GM12891 (cell line): Measurements from ENCODE around the gene LGR5.
"Not testable (repeated sequence)": the region's sequence is repeated elsewhere in the genome, so short reads cannot be mapped to it uniquely, and the experiment has no call there.

Experiments used
- DNase-seq: peaks from one replicate; pipeline ENCODE4 v3.0.0; 2011; ENCODE audit warnings: low spot score; ENCODE audit not compliant: insufficient read length
- FAIRE-seq: peaks from 2 replicates; lab custom pipeline; 2011; peaks lifted over from hg19 to GRCh38; lab: Jason Lieb, UNC
- PAX5 ChIP-seq: IDR thresholded peaks from 2 replicates; pipeline ENCODE4 v1.6.1; 2011; ENCODE audit warnings: low read length, moderate library complexity, mild to moderate bottlenecking; ENCODE audit not compliant: insufficient read depth, severe bottlenecking
- POLR2A ChIP-seq: IDR thresholded peaks from 2 replicates; pipeline ENCODE4 v1.6.1; 2011; ENCODE audit warnings: low read depth, low read length, control low read depth
- POLR2AphosphoS5 ChIP-seq: IDR thresholded peaks from 2 replicates; pipeline ENCODE4 v1.6.1; 2011; ENCODE audit warnings: low read depth, low read length, control low read depth
- POU2F2 ChIP-seq: IDR thresholded peaks from 2 replicates; pipeline ENCODE4 v1.6.1; 2011; ENCODE audit warnings: low read depth, mild to moderate bottlenecking, control low read depth, low read length, moderate library complexity
- SPI1 ChIP-seq: IDR thresholded peaks from 2 replicates; pipeline ENCODE4 v1.6.1; 2011; ENCODE audit warnings: low read depth, low read length, control low read depth
- TAF1 ChIP-seq: IDR thresholded peaks from 2 replicates; pipeline ENCODE4 v1.6.1; 2011; ENCODE audit warnings: low read depth, low read length, control low read depth

The LGR5 gene

DNA sequence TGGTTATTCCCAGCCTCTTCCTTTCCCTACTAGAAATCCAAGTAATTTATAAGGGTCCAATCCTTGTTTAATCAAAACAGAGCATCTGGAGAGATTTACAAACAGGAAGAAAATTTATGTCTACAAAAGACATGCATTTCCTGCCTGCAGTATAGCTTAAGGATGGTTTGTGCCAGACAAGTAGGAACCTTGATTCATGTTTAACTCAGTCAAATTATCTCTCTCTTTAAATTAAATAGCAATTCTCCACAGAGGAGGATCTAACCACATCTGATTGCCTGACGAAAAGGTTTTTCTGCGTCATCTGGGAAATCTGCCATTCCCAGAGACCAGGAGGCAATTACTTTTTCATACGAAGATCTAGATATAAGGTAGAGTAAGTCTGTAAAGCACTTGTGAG lies 118.8 kb downstream of the LGR5 start:
- TF ChIP-seq SPI1 (no peak), POLR2A (no peak), PAX5 (no peak)
- DNase-seq: no peak
- FAIRE-seq: no peak

DNA sequence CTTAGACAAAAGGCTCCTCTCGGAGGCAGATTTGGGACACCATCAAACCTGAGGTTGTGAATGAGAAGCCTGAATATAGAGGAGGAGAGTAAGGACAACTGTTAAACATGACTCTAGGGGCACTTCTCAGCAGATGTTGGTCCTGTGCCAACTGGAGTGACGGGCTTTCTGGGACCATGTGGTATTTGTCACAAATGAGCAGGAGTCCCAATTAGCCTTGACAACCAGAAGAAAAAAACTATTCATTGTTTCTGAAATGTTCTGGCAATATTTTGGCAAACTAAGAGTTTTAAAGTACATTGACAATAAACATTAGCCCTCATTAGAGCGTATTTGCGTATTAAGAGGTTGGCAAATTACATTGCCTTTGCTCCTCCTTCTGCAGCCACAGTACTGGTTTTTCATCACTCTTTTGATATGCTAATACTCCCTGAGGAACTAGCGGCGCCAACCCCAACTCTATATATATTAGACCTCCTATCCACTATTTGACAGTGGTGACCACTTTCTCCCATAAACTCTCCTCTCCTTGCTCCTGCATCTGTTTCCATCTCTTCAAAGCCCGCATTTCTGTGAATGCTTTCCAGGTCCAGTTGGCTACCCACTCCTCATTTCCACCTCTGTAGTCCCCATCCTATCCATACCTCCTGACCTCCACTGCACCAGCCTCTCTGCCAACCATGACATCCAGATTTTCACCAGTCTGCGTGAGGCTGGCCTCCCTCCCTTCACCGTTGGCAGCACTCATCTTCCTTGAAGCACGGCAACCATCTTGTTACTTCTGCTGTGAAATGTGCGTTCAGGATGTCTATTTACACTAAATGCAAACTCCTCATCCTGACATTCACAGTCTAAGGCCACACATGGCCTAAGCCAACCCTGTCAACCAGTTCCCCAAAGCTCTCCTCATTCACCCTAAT lies 123.3 kb downstream of the LGR5 start:
- no peak for FAIRE-seq
- no peak for DNase-seq
- TF ChIP-seq PAX5 (no peak), SPI1 (no peak), POLR2AphosphoS5 (no peak), POU2F2 (no peak), TAF1 (no peak), POLR2A (no peak)

DNA sequence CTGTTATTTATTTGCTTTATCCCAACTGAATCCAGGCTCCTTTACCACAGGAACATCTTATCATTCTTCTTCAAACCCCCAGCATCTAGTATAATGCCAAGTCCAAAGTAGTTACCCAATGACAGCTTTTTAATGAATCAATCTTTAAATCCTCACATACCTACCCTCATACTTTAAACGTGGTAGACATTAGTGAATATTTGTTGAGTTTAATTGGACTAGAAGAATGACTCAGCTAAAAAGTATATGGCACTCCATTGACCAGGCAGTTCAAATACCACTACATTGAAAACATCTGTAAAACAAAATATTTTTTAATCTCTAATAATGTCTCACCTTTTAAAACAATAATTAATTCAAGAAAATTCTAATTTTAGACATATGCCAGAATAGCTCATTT lies 125.9 kb downstream of the LGR5 start:
- no peak for DNase-seq
- FAIRE-seq: no peak
- TF ChIP-seq POLR2A (no peak), POLR2AphosphoS5 (no peak), PAX5 (no peak), TAF1 (no peak), POU2F2 (no peak), SPI1 (no peak)

DNA sequence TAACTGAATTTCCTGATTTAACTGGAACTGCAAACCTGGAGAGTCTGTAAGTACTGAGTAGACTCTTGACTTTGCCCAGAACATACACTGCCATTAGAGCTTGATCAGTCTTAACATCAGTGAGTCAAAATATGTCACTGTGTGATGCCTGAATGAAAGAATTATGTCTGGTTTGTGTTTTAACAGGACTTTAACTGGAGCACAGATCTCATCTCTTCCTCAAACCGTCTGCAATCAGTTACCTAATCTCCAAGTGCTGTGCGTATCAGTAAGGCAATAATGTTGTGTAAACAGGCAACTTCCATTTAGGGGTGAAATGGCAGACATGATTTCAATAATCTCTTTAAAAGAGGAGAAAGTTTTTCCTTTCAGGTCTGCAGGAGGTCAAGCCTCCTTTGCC lies 127.1 kb downstream of the LGR5 start:
- FAIRE-seq: no peak
- DNase-seq: no peak
- TF ChIP-seq POU2F2 (no peak), PAX5 (no peak), POLR2AphosphoS5 (no peak), POLR2A (no peak), SPI1 (no peak), TAF1 (no peak)

DNA sequence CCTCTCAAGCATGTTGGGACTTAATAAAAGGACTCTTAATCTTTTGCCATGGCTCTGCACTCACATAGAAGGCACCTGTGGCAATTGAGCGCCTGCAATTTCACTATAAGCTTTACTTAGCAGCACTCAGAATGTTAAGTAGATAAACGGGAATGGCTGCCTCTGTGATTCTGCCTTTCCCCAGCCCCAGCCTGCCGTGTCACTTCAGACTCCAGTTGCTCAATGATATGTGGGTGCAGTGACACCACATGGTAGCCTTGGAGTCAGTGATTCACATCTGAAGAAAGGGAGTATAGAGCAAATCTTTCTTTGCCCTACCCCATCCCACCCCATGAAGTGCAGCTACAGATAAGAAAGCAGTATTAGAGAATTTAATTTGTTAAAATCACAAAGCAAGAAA lies 127.9 kb downstream of the LGR5 start:
- DNase-seq (no peak), FAIRE-seq (no peak)
- TF ChIP-seq POLR2A (no peak), POLR2AphosphoS5 (no peak), SPI1 (no peak), POU2F2 (no peak), PAX5 (no peak), TAF1 (no peak)

DNA sequence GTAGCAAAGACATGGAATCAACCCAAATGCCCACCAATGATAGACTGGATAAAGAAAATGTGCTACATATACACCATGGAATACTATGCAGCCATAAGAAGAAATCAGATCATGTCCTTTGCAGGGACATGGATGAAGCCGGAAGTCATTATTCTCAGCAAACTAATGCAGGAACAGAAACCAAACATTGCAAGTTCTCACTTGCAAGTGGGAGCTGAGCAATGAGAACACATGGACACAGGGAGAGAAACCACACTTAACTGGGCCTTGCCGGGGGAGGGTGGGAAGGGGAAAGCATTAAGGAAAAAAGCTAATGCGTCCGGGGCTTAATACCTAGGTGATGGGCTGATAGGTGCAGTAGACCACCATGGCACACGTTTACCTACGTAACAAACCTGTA lies 130.3 kb downstream of the LGR5 start:
- not testable (repeated sequence) for FAIRE-seq, DNase-seq

DNA sequence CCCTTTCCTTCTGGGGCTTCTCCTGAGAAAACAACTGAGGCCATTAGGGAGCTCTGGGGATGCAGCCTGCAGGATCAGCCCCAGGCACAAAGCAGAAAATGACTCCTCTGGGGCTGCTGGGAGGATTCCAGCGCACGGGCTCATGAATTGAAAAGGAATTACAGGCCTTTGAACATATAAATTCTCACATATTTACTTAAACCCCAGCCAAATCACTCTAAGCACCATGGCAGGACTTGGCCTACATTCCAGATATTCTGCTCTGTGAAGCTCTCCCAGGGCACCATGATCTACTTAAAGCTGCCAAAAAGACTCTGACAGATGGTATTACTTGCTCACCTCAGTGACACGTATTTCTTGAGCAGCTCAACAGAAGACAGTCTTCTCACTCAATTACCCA lies 136.9 kb downstream of the LGR5 start:
- TF ChIP-seq PAX5 (no peak), POLR2A (no peak), POLR2AphosphoS5 (no peak), SPI1 (no peak)
- DNase-seq (no peak), FAIRE-seq (no peak)

DNA sequence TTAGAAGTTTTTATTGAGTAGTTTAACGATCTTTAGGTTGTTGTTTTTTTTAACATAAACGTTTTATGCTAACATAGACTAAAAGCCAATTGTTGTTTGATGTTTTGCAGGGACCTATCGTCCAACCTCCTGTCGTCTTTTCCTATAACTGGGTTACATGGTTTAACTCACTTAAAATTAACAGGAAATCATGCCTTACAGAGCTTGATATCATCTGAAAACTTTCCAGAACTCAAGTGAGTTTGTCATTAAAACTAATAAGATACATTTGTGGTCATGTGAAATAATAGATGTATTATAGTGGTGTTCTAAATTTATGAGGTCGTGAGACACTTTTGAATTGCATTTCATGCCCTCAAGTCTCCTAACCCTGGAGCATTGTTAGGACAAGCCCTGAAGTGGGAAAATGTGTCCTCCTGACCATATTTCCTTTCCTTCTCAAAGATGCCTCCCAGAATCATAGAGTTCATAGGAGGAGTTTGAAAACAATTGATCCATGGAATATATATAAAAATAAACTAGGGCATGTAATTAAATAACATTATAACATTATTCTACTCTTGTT lies 139.2 kb downstream of the LGR5 start:
- FAIRE-seq (no peak), DNase-seq (no peak)
- TF ChIP-seq TAF1: no peak
- TF ChIP-seq POLR2AphosphoS5: no peak
- no peak for TF ChIP-seq PAX5
- TF ChIP-seq POLR2A: no peak
- TF ChIP-seq POU2F2: no peak
- TF ChIP-seq SPI1: no peak

DNA sequence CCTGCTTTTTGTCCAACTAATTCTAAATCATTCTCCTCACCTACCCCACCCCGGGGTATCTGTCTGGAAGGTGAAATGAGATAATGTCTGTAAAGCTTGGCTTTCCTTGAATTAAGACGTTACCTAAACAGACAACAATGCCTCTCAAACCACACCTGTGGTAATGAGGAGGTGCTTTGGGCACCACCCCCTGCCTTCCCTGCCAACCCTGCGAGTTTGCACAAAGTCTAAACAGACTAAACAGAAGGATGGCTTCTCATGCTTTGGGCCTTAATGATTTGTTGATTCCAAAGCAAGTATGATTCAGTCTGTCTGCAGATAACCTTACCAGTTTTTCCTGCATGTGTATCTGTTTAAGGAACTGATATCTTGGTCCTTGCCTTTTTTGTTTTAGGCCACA lies 141.6 kb downstream of the LGR5 start:
- FAIRE-seq (no peak), DNase-seq (no peak)
- TF ChIP-seq PAX5 (no peak), TAF1 (no peak), SPI1 (no peak), POLR2AphosphoS5 (no peak), POLR2A (no peak), POU2F2 (no peak)

DNA sequence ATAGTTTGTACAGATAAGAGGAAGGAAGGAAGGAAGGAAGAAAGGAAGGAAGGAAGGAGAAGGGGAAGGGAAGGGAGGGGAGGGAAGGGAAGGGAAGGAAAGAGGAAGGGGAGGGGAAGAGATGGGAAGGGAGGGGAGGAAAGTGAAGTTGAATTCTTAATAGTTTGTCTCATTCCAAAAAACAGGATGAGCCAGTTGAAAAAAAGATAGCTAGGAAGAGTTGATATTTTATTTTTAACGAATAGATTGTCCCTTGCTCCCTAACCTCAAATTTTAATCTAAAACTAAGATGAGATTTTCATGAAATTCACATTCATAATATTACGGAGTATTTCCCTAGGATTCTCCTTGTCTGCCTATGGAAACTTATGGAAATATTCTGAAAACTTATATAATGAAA lies 143.3 kb downstream of the LGR5 start:
- FAIRE-seq: no peak
- TF ChIP-seq TAF1: no peak
- no peak for TF ChIP-seq POLR2AphosphoS5
- no peak for TF ChIP-seq SPI1
- TF ChIP-seq POLR2A: no peak
- no peak for TF ChIP-seq PAX5
- TF ChIP-seq POU2F2: no peak
- no peak for DNase-seq

DNA sequence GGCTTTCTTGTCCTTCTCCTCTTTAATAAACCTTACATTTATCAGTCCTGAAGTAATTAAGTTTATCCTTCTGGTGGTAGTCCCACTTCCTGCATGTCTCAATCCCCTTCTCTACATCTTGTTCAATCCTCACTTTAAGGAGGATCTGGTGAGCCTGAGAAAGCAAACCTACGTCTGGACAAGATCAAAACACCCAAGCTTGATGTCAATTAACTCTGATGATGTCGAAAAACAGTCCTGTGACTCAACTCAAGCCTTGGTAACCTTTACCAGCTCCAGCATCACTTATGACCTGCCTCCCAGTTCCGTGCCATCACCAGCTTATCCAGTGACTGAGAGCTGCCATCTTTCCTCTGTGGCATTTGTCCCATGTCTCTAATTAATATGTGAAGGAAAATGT lies 144.8 kb downstream of the LGR5 start:
- DNase-seq (no peak), FAIRE-seq (no peak)
- TF ChIP-seq SPI1 (no peak), POU2F2 (no peak), TAF1 (no peak)
